Calu3 (cell line): ENCODE data around the gene LTA4H. TPM values are rescaled to one million over a fixed set of nuclear protein-coding genes. Genes with fewer than 3 reads are reported as not detected.

Experiments used
- BruUV-seq: library from RNA; stranded (reverse); fragments of 400-500 nt; replicated peaks from 2 replicates; lab custom pipeline; 2021; lab: Mats Ljungman, UMichigan
- CTCF ChIA-PET: fragments of 300-600 bp; sonication (Branson Sonifier 250); formaldehyde crosslinking; loops from one replicate; lab custom pipeline; 2022; ENCODE audit warnings: antibody characterized with exemption; lab: Charles Lee
- DNase-seq: peaks from one replicate; pipeline ENCODE4 v3.0.0; 2022
- H3K27ac Mint-ChIP-seq: one replicate; pipeline ENCODE4 v1.8.0; 2022; ENCODE audit warnings: mixed read lengths; ENCODE audit not compliant: unreplicated experiment
- H3K27me3 Mint-ChIP-seq: one replicate; pipeline ENCODE4 v1.8.0; 2022; ENCODE audit warnings: mixed read lengths; ENCODE audit not compliant: unreplicated experiment
- H3K36me3 Mint-ChIP-seq: one replicate; pipeline ENCODE4 v1.8.0; 2022; ENCODE audit warnings: mild to moderate bottlenecking, moderate library complexity, mixed read lengths; ENCODE audit not compliant: insufficient read depth, unreplicated experiment
- H3K4me1 Mint-ChIP-seq: one replicate; pipeline ENCODE4 v1.8.0; 2022; ENCODE audit warnings: mild to moderate bottlenecking, low read depth, mixed read lengths; ENCODE audit not compliant: unreplicated experiment
- H3K4me3 Mint-ChIP-seq: one replicate; pipeline ENCODE4 v1.8.0; 2022; ENCODE audit warnings: mild to moderate bottlenecking, low read depth, moderate library complexity, mixed read lengths; ENCODE audit not compliant: unreplicated experiment
- H3K9me3 Mint-ChIP-seq: one replicate; pipeline ENCODE4 v1.8.0; 2022; ENCODE audit warnings: low read depth, mixed read lengths; ENCODE audit not compliant: unreplicated experiment
- CTCF ChIP-seq: fragments of 200-600 bp; IDR thresholded peaks from one replicate; pipeline ENCODE4 v1.8.0; 2022; ENCODE audit warnings: antibody characterized with exemption; ENCODE audit not compliant: unreplicated experiment
- intact Hi-C: fragments of 100-400 bp; cut with micrococcal nuclease; formaldehyde crosslinking; loops from one replicate; pipeline ENCODE4 v1.10.0; 2022; ENCODE audit not compliant: unreplicated experiment
- total RNA-seq: library from RNA; stranded (reverse); gene quantifications from 2 replicates; pipeline ENCODE4 v1.2.3, GENCODE V29; 2022

LTA4H gene
- total RNA-seq, 1 experiment from 2014 or later, result 105 TPM

GRCh38 chr12:95982602-95983001 lies 52.8 kb downstream of the LTA4H start:
- H3K9me3 Mint-ChIP-seq, result no peaks in the 10 kb centered on the region
- no peak overlapping the region for H3K27ac Mint-ChIP-seq
- no peak for DNase-seq
- no peak overlapping the region for H3K4me3 Mint-ChIP-seq
- BruUV-seq, result no TSS peak
- no peaks in the 10 kb centered on the region for H3K36me3 Mint-ChIP-seq
- H3K4me1 Mint-ChIP-seq, result no peaks in the 10 kb centered on the region
- TF ChIP-seq CTCF, result no peak
- CTCF ChIA-PET, result no interaction called here
- intact Hi-C loops, result no loop called here
- H3K27me3 Mint-ChIP-seq, result no peaks in the 10 kb centered on the region

GRCh38 chr12:95980437-95980836 lies 55.0 kb downstream of the LTA4H start:
- CTCF ChIA-PET, result no interaction called here
- intact Hi-C loops, result no loop called here

GRCh38 chr12:95978774-95979173 lies 56.6 kb downstream of the LTA4H start:
- CTCF ChIA-PET, result interaction anchor here (0.6 to 1.1 kb wide), 2 partner anchors 20 to 329 kb away, joined by 3 to 4 read pairs; no protein-coding TSS in a partner anchor
- DNase-seq, result no peak
- no peak for TF ChIP-seq CTCF

More at GRCh38 chr12:95980437-95980836, 55.0 kb downstream of the LTA4H start:
- BruUV-seq, result no TSS peak
- Mint-ChIP-seq H3K27me3 (no peaks in the 10 kb centered on the region), H3K27ac (no peak overlapping the region), H3K36me3 (no peaks in the 10 kb centered on the region), H3K9me3 (no peaks in the 10 kb centered on the region), H3K4me1 (no peaks in the 10 kb centered on the region), H3K4me3 (no peak overlapping the region)
- no peak for DNase-seq
- TF ChIP-seq CTCF, result no peak

GRCh38 chr12:95978351-95978750 lies 57.0 kb downstream of the LTA4H start:
- Mint-ChIP-seq H3K9me3 (no peaks in the 10 kb centered on the region), H3K27ac (no peak overlapping the region), H3K36me3 (no peaks in the 10 kb centered on the region), H3K27me3 (no peaks in the 10 kb centered on the region), H3K4me1 (no peaks in the 10 kb centered on the region), H3K4me3 (no peak overlapping the region)
- CTCF ChIA-PET, result interaction anchor here (0.6 to 1.1 kb wide), 2 partner anchors 20 to 329 kb away, joined by 3 to 4 read pairs; no protein-coding TSS in a partner anchor
- DNase-seq, result no peak
- no peak for TF ChIP-seq CTCF
- BruUV-seq, result no TSS peak
- intact Hi-C loops, result no loop called here

More at GRCh38 chr12:95978774-95979173, 56.6 kb downstream of the LTA4H start:
- no TSS peak for BruUV-seq
- Mint-ChIP-seq H3K4me1 (no peaks in the 10 kb centered on the region), H3K9me3 (no peaks in the 10 kb centered on the region), H3K4me3 (no peak overlapping the region), H3K27ac (no peak overlapping the region), H3K27me3 (no peaks in the 10 kb centered on the region), H3K36me3 (no peaks in the 10 kb centered on the region)
- intact Hi-C loops, result no loop called here
